GM12878 (cell line): Measurements from ENCODE around the gene FOXP1. TPM values are rescaled to one million over a fixed set of nuclear protein-coding genes. Genes with fewer than 3 reads are reported as not detected.

ENCODE experiments used
- ATAC-seq: fragments of 200-7000 bp; cut with Tn5 transposase; 3 replicates; pipeline ENCODE4 v1.9.1; 2020; ENCODE audit warnings: mild to moderate bottlenecking, moderate library complexity
- BruUV-seq: library from RNA; stranded (reverse); fragments of 400-500 nt; replicated peaks from 2 replicates; lab custom pipeline; 2021; lab: Mats Ljungman, UMichigan
- CTCF ChIA-PET: fragments of 300-600 bp; sonication (Branson Sonifier 250); formaldehyde crosslinking; extraction: SDS; loops from one replicate; lab custom pipeline; 2021; ENCODE audit warnings: inconsistent platforms; lab: Yijun Ruan, JAX
- POLR2A ChIA-PET: fragments of 350-600 bp; formaldehyde crosslinking; extraction: SDS; loops from one replicate; lab custom pipeline; 2021; ENCODE audit warnings: inconsistent platforms; lab: Charles Lee
- RAD21 ChIA-PET: fragments of 300-600 bp; sonication (Branson Sonifier 250); formaldehyde crosslinking; loops from one replicate; lab custom pipeline; 2023; ENCODE audit warnings: antibody characterized with exemption; ENCODE audit not compliant: unreplicated experiment; lab: Charles Lee
- SMC1A ChIA-PET: fragments of 300-600 bp; sonication (Branson Sonifier 250); formaldehyde crosslinking; loops from one replicate; lab custom pipeline; 2023; ENCODE audit not compliant: unreplicated experiment, uncharacterized antibody; lab: Charles Lee
- DNase-seq: peaks from one replicate; pipeline ENCODE4 v3.0.0-alpha.2; 2011; ENCODE audit warnings: low read depth, low spot score
- FAIRE-seq: peaks from 3 replicates; lab custom pipeline; 2011; peaks lifted over from hg19 to GRCh38; lab: Jason Lieb, UNC
- H2AFZ ChIP-seq: 2 replicates; pipeline ENCODE4 v1.6.0; 2011; ENCODE audit warnings: low read depth, low read length, control low read depth; ENCODE audit not compliant: control insufficient read depth
- H3K27ac ChIP-seq: 2 replicates; pipeline ENCODE4 v1.5.1; 2011; ENCODE audit warnings: control low read depth; ENCODE audit not compliant: control insufficient read depth, insufficient read depth
- H3K27me3 ChIP-seq, 2 experiments: replicated peaks in 1 of 2; 2 replicates each; pipeline versions ENCODE4 v1.6.0 to v1.6.1; 2011; ENCODE audit warnings: low read length in 1 of 2; ENCODE audit not compliant: control insufficient read depth in 2 of 2, insufficient read depth in 2 of 2
- H3K36me3 ChIP-seq, 2 experiments: 2 replicates each; pipeline ENCODE4 v1.5.1; 2011; ENCODE audit warnings: low read length in 1 of 2; ENCODE audit not compliant: control insufficient read depth in 2 of 2, insufficient read depth in 2 of 2
- H3K4me1 ChIP-seq: 2 replicates; pipeline ENCODE4 v1.6.1; 2011; ENCODE audit warnings: mild to moderate bottlenecking, low read length, moderate library complexity, mixed read lengths; ENCODE audit not compliant: control insufficient read depth, insufficient read depth
- H3K4me2 ChIP-seq: 2 replicates; pipeline ENCODE4 v1.6.0; 2011; ENCODE audit warnings: control low read depth; ENCODE audit not compliant: control insufficient read depth, insufficient read depth
- H3K4me3 ChIP-seq: fragments of 200-600 bp; sonication (generic); 2 replicates; pipeline ENCODE4 v1.5.1; 2016
- H3K79me2 ChIP-seq: 2 replicates; pipeline ENCODE4 v1.6.0; 2011; ENCODE audit warnings: low read length; ENCODE audit not compliant: control insufficient read depth, insufficient read depth
- H3K9ac ChIP-seq: 2 replicates; pipeline ENCODE4 v1.8.0; 2011; ENCODE audit warnings: low read length, control low read depth, mixed read lengths; ENCODE audit not compliant: control insufficient read depth, insufficient read depth
- H3K9me3 ChIP-seq: replicated peaks from 3 replicates; pipeline ENCODE4 v1.5.1; 2011; ENCODE audit warnings: mild to moderate bottlenecking, low read length; ENCODE audit not compliant: control insufficient read depth, insufficient read depth
- H4K20me1 ChIP-seq: 2 replicates; pipeline ENCODE4 v1.6.0; 2011; ENCODE audit not compliant: control insufficient read depth, insufficient read depth
- BMI1 ChIP-seq: fragments of 450-650 bp; IDR thresholded peaks from 2 replicates; pipeline ENCODE4 v1.6.1; 2016; ENCODE audit warnings: mild to moderate bottlenecking, moderate library complexity, borderline replicate concordance
- KLF5 ChIP-seq: fragments of 450-650 bp; IDR thresholded peaks from 2 replicates; pipeline ENCODE4 v1.6.1; 2014; ENCODE audit warnings: mild to moderate bottlenecking; ENCODE audit not compliant: partially characterized antibody
- MTA3 ChIP-seq: IDR thresholded peaks from 2 replicates; pipeline ENCODE4 v1.6.1; 2012; ENCODE audit warnings: low read length, inconsistent platforms, borderline replicate concordance
- NBN ChIP-seq: fragments of 450-650 bp; IDR thresholded peaks from 2 replicates; pipeline ENCODE4 v1.6.1; 2016
- NFYB ChIP-seq: IDR thresholded peaks from 2 replicates; pipeline ENCODE4 v1.6.1; 2011; ENCODE audit warnings: low read depth, mild to moderate bottlenecking, low read length, improper control_type of control experiment, moderate library complexity; ENCODE audit not compliant: insufficient read depth
- NR2C2 ChIP-seq: IDR thresholded peaks from 2 replicates; pipeline ENCODE4 v1.6.1; 2011; ENCODE audit warnings: borderline replicate concordance, low read depth; ENCODE audit not compliant: control insufficient read depth, insufficient read length
- PML ChIP-seq: IDR thresholded peaks from 2 replicates; pipeline ENCODE4 v1.6.1; 2012; ENCODE audit warnings: low read length, inconsistent platforms
- SIN3A ChIP-seq: IDR thresholded peaks from 2 replicates; pipeline ENCODE4 v1.6.1; 2012; ENCODE audit warnings: low read depth, low read length, improper control_type of control experiment
- SIX5 ChIP-seq: IDR thresholded peaks from 2 replicates; pipeline ENCODE4 v1.6.1; 2011; ENCODE audit warnings: mild to moderate bottlenecking, low read depth, low read length, moderate library complexity; ENCODE audit not compliant: severe bottlenecking
- STAT1 ChIP-seq: fragments of 450-650 bp; conservative IDR thresholded peaks from 2 replicates; pipeline ENCODE4 v1.6.1; 2014; ENCODE audit warnings: antibody characterized with exemption, mild to moderate bottlenecking
- TCF12 ChIP-seq: IDR thresholded peaks from 2 replicates; pipeline ENCODE4 v1.6.1; 2011; ENCODE audit warnings: low read depth, mild to moderate bottlenecking, low read length
- ZNF207 ChIP-seq: fragments of 450-650 bp; IDR thresholded peaks from 2 replicates; pipeline ENCODE4 v1.6.1; 2014; ENCODE audit warnings: antibody characterized with exemption, mild to moderate bottlenecking, borderline replicate concordance
- WGBS: methylation state at CpG from one replicate; pipeline ENCODE4 v1.1.6; 2016; ENCODE audit warnings: low lambda C conversion rate; ENCODE audit not compliant: insufficient replicate concordance, insufficient coverage; ENCODE audit errors: missing lambda C conversion rate; 5-methylcytosine and 5-hydroxymethylcytosine counted together
- in situ Hi-C: fragments of 300-500 bp; cut with MboI; formaldehyde crosslinking; loops from 9 replicates; pipeline ENCODE4 v1.14.3; 2018; ENCODE audit warnings: mixed read lengths
- intact Hi-C: fragments of 100-400 bp; cut with micrococcal nuclease; formaldehyde crosslinking; loops from one replicate; pipeline ENCODE4 v1.14.2; 2022; ENCODE audit not compliant: unreplicated experiment
- polyA plus RNA-seq, 11 experiments: library from polyadenylated mRNA; depleted of rRNA in 4 of 11; unstranded in 6 of 11; stranded (reverse) in 5 of 11; fragments of >200 nt; fragmentation: Nextera tagmentation in 4 of 11; fragmentation: Illumina TruSeq in 1 of 11; extraction: Ambion mirVana in 4 of 11; extraction: Trizol in 1 of 11; gene quantifications; 1 replicate in 1 of 11; 2 replicates in 10 of 11; pipeline versions ENCODE4 v1.2.1 to v1.2.3, GENCODE V29; 2011 to 2016; ENCODE audit warnings: inconsistent platforms in 2 of 11, missing spikeins in 2 of 11, low read depth in 1 of 11
- total RNA-seq, 4 experiments: library from RNA; depleted of rRNA in 3 of 4; stranded (reverse); fragments of >200 nt in 3 of 4; fragmentation: Illumina TruSeq in 1 of 4; extraction: Trizol in 1 of 4; gene quantifications; 2 replicates each; pipeline versions ENCODE4 v1.2.1 to v1.2.3, GENCODE V29; 2013 to 2021
- TF ChIP-seq, protein P1 (sequence below): fragments of 450-650 bp; IDR thresholded peaks from 2 replicates; pipeline ENCODE4 v1.6.1; 2016; ENCODE audit warnings: mild to moderate bottlenecking, moderate library complexity, borderline replicate concordance
- TF ChIP-seq, protein P2 (sequence below): fragments of 450-650 bp; IDR thresholded peaks from 2 replicates; pipeline ENCODE4 v1.6.1; 2017; ENCODE audit warnings: mild to moderate bottlenecking, low read depth, inconsistent platforms; ENCODE audit not compliant: poor library complexity, severe bottlenecking

The FOXP1 gene
- total and polyA plus RNA-seq, 10 of the 15 experiments (the other 5 are each of a cell fraction or from before 2014, with no cell fraction given) = 0.05 to 1.6 (median 0.20) TPM; not detected in 1

GRCh38 chr3:70979983-70980645, 603.4 kb downstream of the FOXP1 start:
- Histone ChIP-seq H4K20me1 (no peaks in the 10 kb centered on the region), H3K4me3 (no peak overlapping the region), H3K4me2 (no peak overlapping the region), H3K27ac (no peak overlapping the region), H3K9me3 (no peaks in the 10 kb centered on the region), H2AFZ (no peak overlapping the region), H3K79me2 (no peaks in the 10 kb centered on the region), H3K27me3 (no peaks in the 10 kb centered on the region), H3K36me3 (no peaks in the 10 kb centered on the region), H3K4me1 (0 out of 2 replicates have a peak, but pooled peaks cover 4% of the 10 kb centered on the region), H3K9ac (no peak overlapping the region)
- TF ChIP-seq NBN = no peak
- TF ChIP-seq ZNF207 = no peak
- TF ChIP-seq, protein P1, sequence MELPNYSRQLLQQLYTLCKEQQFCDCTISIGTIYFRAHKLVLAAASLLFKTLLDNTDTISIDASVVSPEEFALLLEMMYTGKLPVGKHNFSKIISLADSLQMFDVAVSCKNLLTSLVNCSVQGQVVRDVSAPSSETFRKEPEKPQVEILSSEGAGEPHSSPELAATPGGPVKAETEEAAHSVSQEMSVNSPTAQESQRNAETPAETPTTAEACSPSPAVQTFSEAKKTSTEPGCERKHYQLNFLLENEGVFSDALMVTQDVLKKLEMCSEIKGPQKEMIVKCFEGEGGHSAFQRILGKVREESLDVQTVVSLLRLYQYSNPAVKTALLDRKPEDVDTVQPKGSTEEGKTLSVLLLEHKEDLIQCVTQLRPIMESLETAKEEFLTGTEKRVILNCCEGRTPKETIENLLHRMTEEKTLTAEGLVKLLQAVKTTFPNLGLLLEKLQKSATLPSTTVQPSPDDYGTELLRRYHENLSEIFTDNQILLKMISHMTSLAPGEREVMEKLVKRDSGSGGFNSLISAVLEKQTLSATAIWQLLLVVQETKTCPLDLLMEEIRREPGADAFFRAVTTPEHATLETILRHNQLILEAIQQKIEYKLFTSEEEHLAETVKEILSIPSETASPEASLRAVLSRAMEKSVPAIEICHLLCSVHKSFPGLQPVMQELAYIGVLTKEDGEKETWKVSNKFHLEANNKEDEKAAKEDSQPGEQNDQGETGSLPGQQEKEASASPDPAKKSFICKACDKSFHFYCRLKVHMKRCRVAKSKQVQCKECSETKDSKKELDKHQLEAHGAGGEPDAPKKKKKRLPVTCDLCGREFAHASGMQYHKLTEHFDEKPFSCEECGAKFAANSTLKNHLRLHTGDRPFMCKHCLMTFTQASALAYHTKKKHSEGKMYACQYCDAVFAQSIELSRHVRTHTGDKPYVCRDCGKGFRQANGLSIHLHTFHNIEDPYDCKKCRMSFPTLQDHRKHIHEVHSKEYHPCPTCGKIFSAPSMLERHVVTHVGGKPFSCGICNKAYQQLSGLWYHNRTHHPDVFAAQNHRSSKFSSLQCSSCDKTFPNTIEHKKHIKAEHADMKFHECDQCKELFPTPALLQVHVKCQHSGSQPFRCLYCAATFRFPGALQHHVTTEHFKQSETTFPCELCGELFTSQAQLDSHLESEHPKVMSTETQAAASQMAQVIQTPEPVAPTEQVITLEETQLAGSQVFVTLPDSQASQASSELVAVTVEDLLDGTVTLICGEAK = no peak
- no peak for TF ChIP-seq SIX5
- TF ChIP-seq MTA3 = no peak
- no peak for TF ChIP-seq BMI1
- no peak for TF ChIP-seq TCF12
- no peak for TF ChIP-seq NR2C2
- TF ChIP-seq SIN3A = no peak
- no peak for TF ChIP-seq KLF5
- no peak for TF ChIP-seq STAT1
- no peak for TF ChIP-seq NFYB
- no peak for TF ChIP-seq PML
- TF ChIP-seq, protein P2, sequence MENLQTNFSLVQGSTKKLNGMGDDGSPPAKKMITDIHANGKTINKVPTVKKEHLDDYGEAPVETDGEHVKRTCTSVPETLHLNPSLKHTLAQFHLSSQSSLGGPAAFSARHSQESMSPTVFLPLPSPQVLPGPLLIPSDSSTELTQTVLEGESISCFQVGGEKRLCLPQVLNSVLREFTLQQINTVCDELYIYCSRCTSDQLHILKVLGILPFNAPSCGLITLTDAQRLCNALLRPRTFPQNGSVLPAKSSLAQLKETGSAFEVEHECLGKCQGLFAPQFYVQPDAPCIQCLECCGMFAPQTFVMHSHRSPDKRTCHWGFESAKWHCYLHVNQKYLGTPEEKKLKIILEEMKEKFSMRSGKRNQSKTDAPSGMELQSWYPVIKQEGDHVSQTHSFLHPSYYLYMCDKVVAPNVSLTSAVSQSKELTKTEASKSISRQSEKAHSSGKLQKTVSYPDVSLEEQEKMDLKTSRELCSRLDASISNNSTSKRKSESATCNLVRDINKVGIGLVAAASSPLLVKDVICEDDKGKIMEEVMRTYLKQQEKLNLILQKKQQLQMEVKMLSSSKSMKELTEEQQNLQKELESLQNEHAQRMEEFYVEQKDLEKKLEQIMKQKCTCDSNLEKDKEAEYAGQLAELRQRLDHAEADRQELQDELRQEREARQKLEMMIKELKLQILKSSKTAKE = no peak
- DNase-seq = no peak
- WGBS = 60% methylated on average over 7 of the region's 7 CpGs
- ChIA-PET RAD21 (no interaction called here), POLR2A (no interaction called here), SMC1A (no interaction called here), CTCF (no interaction called here)
- intact Hi-C loops (no loop called here), in situ Hi-C loops (no loop called here)
- no TSS peak for BruUV-seq
- no peak for ATAC-seq
- no peak for FAIRE-seq
